Measurements from ENCODE around the gene FMNL2.
"Not testable (repeated sequence)": the region's sequence is repeated elsewhere in the genome, so short reads cannot be mapped to it uniquely, and the experiment has no call there.

The FMNL2 gene

DNA sequence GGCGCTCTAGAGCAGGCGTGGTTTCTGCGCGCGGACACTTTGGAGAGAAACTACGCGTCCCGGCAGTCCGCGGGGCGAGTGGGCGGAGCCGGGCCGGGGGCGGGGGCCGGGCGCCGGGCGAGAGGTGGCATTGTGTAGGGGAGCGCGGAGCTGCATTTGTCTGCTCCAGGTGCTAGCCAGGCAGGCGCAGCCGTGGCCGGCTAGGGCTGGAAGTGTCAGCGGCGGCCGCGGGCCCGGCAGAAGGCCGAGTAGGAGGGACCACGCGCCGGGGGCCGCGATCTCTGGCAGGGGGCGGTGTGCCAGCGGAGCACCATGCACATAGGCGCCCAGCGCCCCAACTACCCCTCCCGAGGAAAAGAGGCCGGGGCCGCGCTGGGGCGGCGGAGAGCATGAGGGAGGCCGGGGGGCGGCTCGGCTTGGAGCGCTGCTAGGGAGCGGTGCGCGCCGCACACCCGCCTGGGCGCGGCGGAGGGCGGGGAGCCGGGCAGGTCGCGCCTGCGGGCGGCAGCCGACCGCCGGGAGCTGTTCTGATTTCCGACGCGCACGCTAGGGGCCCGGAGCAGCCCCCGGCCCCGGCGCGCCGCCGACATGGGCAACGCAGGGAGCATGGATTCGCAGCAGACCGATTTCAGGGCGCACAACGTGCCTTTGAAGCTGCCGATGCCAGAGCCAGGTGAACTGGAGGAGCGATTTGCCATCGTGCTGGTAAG is at the start of gene FMNL2:
Gene FMNL2, plus strand, starts transcription at position 159 of the 710 bp plus-strand sequence.
- DNase-seq = peak; percentile 29

DNA sequence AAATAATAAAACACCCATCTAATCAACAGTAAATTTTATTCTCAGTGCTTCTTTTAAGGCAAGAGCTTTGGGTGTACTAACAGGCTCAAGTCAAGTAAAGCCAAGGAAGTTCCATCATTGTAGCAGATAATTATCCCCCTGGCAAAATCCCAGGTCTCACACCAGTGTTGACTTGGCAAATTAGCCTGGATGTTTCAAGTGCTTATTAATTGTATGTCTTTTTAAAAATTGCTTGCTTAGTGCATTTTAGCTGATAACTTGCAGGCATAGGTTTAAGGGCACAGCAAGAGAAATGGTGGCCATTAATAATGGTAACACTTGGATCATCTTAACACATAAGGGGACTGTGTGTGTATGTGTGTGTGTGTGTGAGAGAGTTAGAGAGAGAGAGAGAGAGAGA is 42.0 kb upstream of the FMNL2 start:
- DNase-seq = no peak

DNA sequence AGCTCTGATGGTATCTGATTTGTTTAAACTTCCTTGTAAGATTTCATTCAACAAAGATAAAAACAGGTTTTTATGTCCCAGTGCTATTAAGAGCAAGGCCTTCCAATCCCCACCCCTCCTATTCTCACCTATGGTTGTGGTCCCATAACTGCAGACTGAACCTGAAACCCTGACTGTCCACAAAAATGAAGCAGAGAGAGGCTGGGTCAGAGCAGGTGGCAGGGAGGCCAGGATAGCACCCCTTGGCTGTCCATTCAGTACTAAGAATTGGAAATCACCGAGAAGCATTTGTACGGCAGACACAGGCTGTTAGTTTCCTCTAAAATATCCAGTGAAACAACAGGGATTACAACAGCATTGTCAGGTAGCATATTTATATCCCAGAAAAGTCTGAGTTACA is 37.3 kb upstream of the FMNL2 start:
- DNase-seq = no peak

DNA sequence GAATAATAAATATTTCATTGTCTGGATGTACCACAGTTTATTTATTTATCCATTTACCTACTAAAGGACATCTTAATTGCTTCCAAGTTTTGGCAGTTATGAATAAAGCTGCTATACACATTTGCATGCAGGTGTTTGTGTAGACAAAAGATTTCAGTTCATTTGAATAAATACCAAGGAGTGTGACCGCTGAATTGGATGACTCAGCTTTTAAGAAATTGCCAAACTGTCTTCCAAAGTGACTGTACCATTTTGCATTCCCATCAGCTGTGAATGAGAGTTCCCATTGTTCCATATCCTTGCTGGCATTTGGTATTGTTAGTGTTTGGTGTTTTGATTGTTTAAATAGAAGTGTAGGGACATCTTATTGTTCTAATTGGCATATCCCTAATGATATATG is 36.2 kb upstream of the FMNL2 start:
- DNase-seq = no peak

DNA sequence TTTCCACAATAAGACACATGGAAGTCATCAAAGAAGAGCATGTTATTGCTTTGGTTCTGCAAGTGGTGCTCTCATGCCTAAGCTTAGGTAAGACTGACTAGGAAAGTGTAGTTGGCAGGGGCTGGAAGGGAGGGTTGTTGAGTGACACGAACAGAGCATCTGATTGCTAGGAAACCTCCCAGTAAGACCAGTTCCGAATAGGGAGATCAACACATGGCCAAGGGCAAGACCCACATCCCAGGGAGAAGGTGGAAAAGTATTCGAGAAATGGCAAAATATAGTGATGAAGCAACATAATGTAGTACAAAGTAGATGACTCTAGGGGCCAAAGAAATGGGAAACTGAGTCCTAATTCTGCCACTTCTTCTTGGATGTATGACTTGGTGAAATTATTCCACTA is 33.8 kb upstream of the FMNL2 start:
- DNase-seq = no peak

DNA sequence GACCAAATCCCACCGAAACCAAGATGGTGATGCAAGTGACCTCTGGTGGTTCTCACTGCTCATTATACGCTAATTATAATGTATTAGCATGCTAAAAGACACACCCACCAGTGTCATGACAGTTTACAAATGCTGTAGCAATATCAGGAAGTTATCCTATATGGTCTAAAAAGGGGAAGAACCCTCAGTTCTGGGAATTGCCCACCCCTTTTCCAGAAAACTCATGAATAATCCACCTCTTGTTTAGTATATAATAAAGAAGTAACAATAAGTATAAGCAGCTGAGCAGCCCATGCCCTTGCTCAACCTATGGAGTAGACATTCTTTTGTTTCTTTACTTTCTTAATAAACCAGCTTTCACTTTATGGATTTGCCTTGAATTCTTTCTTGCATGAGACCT is 31.0 kb upstream of the FMNL2 start:
- DNase-seq = no peak

DNA sequence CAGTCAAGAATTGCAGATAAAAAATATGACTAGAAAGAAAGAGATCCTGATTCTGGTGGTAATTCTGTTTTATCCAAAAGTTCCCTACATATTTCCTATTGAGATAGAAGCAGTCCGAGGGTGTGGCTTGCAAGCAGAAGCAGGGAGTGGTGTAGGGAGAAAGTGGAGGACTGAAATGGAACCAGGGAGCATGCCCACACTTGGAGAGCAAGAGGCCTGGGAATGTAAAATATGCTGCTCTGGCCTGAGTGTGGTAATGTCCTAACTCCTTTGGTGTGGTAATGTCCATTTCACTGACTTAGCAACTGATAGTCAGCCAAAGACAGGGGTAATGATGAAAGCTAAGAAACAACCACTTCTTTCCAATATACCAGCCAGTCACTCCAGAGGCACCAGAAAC is 30.1 kb upstream of the FMNL2 start:
- DNase-seq = no peak

DNA sequence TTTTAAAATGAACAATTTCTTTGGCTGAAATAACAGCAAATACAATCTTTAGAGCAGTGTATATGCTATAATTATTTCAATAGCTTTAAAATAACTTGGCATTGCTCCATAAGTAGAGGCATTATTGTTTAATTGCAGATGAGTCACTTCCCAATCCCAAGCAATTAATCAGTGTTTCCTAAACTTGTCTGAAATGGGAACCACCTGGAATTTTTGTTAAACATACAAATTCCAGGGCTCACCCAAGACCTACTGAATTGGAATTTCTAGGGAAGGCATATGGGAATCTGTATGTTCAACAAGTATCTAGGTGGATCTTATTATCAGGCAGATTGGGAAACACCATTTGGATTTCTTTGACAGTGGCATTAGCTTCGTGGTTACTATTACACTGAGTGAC is 27.1 kb upstream of the FMNL2 start:
- DNase-seq = no peak

DNA sequence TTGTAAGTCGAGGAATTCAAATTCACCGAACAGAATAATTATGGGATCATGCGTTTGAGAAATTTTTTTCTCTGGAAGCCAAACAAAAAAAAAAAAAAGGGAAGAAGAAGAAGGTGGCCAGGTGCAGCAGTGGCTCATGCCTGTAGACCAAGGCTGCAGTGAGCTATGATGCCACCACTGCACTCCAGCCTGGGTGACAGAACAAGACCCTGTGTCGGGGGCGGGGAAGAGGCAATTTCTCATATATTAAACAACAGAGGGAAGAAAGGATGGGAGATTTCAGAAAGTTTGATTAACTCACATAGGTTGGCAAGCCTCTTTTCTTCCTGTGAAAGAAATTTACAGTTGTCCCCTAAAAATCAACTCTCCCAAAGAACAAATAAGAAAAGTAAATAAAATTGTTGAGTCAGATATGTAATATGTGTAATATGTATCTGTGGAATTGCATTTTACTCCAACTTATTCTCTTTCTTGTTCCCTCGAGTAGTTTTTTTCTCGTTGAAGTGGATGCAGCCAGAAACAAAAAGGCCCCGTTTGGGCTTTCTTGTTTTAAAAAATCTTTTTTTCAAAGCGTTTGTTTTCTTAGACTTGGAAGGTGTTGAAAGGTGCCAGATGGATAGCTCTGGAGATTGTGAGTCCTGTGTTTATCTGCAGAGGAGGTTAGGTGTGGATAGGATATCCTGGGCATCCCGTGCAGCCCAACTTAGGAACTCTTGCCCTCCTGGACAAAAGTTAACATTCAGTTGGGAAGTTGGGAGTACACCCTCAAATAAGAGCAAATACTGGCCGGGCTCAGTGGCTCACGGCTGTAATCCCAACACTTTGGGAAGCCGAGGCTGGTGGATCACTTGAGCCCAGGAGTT is 25.4 kb upstream of the FMNL2 start:
- DNase-seq = no peak

DNA sequence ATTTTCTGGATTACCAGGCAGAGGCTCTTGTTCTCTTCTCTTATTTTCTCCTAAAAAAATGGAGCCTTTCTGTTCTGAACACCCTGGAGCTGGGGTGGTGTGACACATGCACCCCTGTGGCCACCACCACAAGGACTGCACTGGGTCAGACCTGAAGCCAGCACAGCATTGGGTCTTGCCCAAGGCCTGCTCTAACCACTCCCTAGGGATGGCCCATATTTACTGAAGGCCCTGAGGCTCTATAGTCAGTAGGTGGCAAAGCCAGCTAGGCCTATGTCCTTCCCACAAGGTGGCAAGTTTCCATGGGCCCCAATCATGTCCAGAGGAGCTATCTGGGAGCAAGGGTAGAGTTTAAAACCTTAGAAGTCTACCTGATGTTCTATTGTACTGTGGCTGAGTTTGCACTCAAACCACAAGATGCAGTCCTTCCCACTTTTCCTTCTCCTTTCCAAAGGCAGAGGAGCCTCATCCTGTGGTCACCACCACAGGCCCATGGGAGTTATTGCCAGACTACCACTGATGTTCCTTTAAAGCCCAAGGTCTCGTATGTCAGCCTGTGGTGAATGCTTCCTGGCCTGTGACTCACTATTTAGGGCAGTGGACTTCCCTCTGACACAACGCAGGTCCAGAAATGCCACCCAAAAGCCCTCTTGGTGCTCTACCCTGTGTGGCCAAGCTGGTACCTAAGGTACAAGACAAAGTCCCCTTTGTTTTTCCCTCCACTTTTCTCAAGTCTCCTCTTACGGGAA is 15.0 kb upstream of the FMNL2 start:
- no peak for DNase-seq

DNA sequence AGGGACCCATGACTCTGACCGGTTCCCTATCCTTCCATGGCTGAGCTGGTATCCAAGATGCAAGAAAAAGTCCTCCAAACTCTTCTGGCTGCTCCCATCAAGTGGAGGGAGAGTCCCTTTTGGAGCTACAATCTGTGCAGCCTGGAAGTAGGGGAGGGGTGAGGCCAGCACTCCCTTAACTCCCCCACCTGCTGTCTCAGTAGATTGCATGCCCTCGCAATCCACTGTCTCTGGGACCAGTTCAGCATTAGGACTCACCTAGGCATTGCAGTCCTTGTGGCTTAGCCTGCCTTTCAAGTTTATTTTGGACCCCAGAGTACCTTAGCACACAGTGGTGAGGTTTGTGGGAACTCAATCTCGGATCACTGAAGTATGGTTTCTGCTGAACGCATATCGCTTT is 14.2 kb upstream of the FMNL2 start:
- DNase-seq = no peak

DNA sequence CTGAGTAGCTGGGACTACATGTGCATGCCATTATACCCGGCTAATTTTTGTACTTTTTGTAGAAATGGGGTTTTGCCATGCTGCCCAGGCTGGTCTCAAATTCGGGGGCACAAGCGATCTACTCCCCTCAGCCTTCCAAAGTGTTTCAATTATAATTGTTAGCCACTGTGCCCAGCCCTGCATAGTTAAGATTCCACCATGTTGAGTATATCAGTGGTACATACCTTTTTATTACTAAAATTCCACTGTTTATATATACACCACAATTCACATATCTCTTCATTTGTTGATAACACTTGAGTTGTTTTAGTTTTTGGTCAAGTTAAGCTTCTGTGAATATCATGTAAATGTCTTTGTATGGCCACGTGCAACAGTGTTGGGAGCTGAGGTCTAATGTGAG is 12.8 kb upstream of the FMNL2 start:
- no peak for DNase-seq

DNA sequence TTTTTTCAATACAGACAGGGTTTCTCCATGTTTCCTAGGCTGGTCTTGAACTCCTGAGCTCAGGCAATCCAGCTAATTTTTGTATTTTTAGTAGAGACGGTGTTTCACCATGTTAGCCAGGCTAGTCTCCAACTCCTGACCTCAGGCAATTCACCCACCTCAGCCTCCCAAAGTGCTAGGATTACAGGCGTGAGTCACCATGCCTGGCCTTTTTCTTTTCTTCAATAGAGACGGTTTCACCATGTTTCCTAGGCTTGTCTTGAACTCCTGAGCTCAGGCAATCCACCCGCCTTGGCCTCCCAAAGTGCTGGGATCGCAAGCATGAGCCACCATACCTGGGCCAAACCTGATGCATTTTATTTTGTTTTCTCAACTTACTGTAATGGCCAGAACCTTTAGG is 9.8 kb upstream of the FMNL2 start:
- not testable (repeated sequence) for DNase-seq

DNA sequence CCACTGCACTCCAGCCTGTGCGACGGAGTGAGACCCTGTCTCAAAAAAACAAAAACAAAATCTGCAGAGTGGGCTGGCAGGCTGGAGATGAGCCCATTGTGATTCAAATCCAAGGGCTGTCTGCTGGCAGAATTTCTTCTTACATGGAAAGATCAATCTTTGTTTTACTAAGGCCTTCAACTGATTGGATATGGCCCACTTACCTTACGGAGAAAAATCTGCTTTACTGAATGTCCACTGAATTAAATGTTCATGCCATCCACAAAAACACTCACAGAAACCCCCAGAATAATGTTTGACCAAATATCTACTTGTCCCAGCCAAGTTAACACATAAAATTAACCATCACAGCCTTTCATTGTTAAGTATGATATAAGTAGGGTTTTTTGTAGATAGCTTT is 8.3 kb upstream of the FMNL2 start:
- DNase-seq = no peak

DNA sequence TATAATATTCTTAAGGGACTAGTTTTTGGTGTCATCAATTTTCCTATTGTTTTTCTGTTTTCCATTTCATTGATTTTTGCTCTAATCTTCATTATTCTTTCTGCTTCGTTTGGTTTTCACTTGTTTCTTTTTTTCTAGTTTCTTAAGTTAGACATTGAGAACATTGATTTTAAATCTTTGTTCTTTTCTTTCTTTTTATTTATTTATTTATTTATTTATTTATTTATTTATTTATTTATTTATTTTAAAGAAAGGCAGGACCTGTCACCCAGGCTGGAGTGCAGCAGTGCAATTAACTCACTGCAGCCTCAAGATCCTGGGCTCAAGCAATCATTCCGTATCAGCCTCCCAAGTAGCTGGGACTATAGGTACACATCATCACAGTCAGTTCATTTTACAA is 7.0 kb upstream of the FMNL2 start:
- DNase-seq = no peak

DNA sequence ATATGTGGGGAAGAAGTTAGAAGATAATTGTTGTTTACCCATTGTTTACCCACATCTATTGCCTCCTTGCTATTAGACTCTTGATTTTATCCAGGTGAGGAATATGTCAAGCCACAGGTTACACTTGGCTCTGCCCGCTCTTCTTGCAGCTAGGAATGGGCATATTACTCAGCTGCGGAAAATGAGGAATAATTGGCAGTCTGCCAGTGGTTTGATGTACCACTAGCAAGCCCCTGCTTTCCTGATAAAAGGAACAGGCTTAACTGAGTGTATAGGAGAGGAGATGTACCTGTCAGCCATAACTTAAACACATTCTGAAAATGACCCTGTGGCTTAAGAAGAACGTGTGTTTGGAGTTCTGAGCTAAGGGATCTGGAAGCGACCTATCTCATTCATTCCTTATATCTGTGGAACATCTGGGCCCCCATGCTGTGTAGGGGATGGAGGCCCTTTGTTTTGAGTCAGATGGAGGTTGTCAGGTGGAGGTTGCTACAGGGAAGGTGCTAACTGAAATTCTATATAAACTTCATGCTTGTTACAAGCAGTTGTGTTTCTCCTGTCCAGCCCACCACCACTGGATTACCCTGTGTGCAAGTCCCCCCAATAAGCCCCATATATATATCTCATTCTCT is 4.6 kb upstream of the FMNL2 start:
- no peak for DNase-seq

DNA sequence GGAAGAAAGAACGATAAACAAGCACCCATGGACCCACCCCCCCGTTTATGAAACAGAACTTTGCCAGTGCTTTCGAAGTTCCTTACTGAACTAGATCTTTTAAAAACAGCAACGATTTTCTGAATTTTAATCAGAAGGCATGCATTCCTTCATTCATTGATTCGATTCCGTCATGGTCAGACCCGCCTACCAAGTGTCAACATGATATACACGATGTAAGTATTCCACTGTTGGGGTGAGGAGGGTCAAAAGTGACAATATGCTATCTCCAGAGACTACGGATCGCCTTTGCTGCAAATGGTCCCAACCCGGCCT is 316 bp upstream of the FMNL2 start:
- DNase-seq = no peak

DNA sequence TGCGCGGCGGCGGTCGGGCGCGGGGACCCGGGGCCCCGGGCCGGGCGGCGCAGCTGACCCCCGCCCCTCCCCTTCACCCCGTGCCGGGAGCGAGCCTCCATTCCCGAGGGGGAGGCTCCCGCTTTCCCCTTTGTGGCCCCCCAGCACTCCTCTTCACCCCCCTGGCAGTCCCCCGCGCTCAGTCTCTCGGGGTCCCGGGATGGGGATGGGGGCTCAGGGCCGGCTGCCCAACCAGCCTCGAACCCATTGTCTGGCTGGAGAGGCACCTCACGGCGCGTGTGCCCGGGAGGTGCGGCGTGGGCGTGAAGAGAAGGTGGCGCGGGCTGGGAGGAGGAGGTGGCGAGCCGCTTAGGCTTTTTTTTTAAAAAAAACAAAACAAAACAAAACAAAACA is 748 bp downstream of the FMNL2 start:
- no peak for DNase-seq

DNA sequence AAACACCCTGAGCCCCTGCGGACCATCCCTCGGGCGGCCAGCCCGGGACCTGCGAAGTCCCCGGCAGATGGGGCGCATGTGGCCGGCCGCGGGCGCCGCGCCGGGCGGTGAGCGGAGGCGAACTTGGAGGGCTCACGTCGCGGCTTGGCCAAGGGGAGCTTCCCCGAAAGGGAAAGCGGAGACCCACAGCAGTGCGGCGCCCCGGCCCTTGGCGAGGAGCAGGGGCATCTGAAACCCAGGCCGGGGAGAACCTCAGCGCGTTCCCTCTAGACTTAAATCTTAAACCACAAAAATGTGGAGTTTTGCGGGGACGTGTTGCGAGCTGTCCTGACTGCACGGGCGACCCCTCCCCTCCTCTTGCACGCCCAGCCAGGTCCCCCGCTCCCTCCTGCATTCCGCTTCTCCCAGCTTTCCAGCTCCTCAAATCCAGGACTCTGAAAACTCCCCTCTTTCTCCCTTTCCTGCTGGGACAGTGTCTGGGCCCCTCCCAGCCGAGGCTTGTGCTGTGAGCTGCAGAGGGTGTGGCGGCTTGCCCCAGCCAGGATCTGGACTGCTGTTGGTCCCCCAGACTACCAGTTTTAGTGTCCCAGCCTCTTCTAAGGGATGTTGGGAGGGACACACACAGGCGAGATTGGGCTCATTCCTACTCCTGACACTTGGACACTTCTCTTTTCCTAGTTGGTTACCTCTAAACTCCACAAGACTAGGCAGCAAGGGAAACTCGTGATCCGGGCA is 1.3 kb downstream of the FMNL2 start:
- no peak for DNase-seq

DNA sequence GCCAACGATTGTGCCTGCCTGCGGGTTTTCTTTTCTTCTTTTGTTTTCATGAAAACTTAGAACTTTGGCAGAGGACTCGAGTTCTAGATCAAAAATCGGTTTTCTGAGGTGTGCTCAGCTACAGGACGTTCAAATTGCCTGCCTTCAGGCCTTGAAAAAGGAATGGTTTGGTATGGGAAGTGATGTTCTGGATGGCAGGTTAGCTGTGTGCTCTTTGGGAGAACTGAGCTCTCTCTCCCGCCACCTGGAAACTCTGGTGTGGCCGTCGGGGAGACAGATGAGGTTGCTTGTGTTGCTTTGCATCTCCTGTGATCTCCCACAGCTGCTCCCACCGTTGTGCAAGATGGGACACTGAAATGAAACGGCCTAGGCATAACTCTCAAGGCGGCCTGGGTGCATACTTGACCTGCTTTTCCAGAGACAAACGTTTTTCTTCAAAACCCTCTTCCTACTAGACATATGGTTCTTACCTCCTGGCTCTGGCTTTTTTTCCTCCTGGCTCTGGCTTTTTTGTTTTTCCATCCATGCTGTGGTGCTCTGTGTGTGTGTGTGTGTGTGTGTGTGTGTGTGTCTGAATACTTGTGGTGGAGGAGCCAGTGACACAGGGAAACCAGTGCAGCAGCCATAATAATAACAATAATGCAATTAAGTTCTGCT is 2.0 kb downstream of the FMNL2 start:
- DNase-seq = no peak

DNA sequence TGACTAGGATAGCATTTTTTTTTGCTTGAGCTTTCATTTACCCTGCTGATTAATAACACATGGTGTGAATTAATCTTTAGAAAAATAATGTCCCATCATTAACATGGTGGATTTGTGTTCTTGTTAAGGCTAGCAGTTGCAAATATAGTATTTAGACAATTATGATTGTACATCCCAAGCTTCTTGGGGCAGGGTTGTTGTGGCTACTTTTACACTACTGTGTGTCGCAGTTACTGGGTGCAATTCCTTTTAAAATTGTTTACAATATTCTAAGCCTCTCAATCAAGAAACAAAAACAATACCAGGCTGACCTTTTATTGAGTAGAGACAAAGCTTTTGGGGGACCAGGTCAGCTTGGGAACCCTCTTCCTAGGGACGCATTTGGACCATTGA is 2.5 kb downstream of the FMNL2 start:
- DNase-seq = no peak

DNA sequence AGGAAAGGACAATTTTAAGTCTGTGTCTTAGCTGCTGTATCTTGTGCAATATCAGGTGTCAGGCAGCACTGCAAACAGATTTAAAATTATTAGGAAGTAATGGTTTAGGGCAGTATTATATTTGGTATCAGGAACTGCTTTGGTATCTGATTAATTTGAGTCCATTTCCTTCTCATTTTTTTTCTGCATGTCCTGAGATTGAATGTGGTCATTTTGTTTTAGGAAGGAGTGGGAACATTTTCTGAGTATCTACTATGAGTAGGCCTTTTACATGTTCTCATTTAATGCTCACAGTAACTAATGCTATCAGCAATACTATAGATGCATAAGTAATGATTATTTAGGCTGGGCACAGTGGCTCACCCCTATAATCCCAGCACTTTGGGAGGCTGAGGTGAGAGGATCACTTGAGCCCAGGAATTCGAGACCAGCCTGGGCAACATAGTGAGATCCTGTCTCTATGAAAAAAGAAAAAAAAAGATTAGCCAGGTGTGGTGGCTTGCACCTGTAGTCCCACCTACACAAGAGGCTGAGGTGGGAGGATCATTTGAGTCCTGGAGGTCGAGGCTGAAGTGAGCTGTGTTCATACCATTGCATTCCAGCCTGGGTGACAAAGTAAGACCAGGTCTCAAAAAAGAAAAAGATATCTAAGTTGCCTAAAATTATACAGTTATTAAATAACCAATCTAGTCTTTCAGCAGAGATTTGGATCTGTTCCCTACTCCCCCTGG is 4.7 kb downstream of the FMNL2 start:
- DNase-seq = no peak

Data from stimulated activated CD4-positive, alpha-beta T cell treated with anti-CD3 and anti-CD28 coated beads, Interleukin-4, amount 100 ng/mL, for 24 hours (primary cell).